Keratinocyte (primary cell): ENCODE measurements around the gene PLA1A. TPM values are rescaled to one million over a fixed set of nuclear protein-coding genes. Genes with fewer than 3 reads are reported as not detected.

Source experiments
- DNase-seq: peaks from one replicate; pipeline ENCODE4 v3.0.0-alpha.2; 2011; ENCODE audit warnings: low read depth, missing footprints, low spot score
- FAIRE-seq: peaks from 2 replicates; lab custom pipeline; 2011; peaks lifted over from hg19 to GRCh38; lab: Jason Lieb, UNC
- H2AFZ ChIP-seq: 2 replicates; pipeline ENCODE4 v1.6.0; 2012; ENCODE audit warnings: low read length, control low read depth, inconsistent platforms; ENCODE audit not compliant: control insufficient read depth
- H3K27ac ChIP-seq: 2 replicates; pipeline ENCODE4 v1.5.1; 2011; ENCODE audit warnings: low read length; ENCODE audit not compliant: control insufficient read depth, insufficient read depth
- H3K27me3 ChIP-seq: 3 replicates; pipeline ENCODE4 v1.6.0; 2011; ENCODE audit warnings: low read length; ENCODE audit not compliant: control insufficient read depth, insufficient read depth; ENCODE audit errors: extremely low read depth
- H3K36me3 ChIP-seq, 2 experiments: 2 replicates in 1 of 2; 3 replicates in 1 of 2; pipeline ENCODE4 v1.5.1; 2011; ENCODE audit warnings: low read length in 2 of 2, mild to moderate bottlenecking in 1 of 2; ENCODE audit not compliant: control insufficient read depth in 2 of 2, insufficient read depth in 2 of 2; ENCODE audit errors: extremely low read depth in 1 of 2
- H3K4me1 ChIP-seq: 3 replicates; pipeline ENCODE4 v1.5.1; 2011; ENCODE audit warnings: low read length; ENCODE audit not compliant: control insufficient read depth, insufficient read depth; ENCODE audit errors: extremely low read depth
- H3K4me2 ChIP-seq: 3 replicates; pipeline ENCODE4 v1.6.0; 2011; ENCODE audit warnings: low read depth, low read length; ENCODE audit not compliant: control insufficient read depth, insufficient read depth; ENCODE audit errors: extremely low read depth
- H3K4me3 ChIP-seq, 3 experiments: fragments of 200-600 bp in 1 of 3; sonication (generic) in 1 of 3; 2 replicates in 2 of 3; 3 replicates in 1 of 3; pipeline ENCODE4 v1.5.1; 2011 to 2016; ENCODE audit warnings: low read length in 3 of 3, mild to moderate bottlenecking in 3 of 3, control low read depth in 2 of 3, inconsistent platforms in 1 of 3, low read depth in 1 of 3, mixed read lengths in 1 of 3, mixed run types in 1 of 3, moderate library complexity in 1 of 3; ENCODE audit not compliant: control insufficient read depth in 2 of 3, insufficient read depth in 2 of 3; ENCODE audit errors: extremely low read depth in 1 of 3
- H3K79me2 ChIP-seq: 2 replicates; pipeline ENCODE4 v1.6.0; 2012; ENCODE audit warnings: low read length; ENCODE audit not compliant: control insufficient read depth, insufficient read depth
- H3K9ac ChIP-seq: 3 replicates; pipeline ENCODE4 v1.6.0; 2011; ENCODE audit warnings: low read length; ENCODE audit not compliant: control insufficient read depth, insufficient read depth; ENCODE audit errors: extremely low read depth
- H3K9me1 ChIP-seq: 3 replicates; pipeline ENCODE4 v1.6.0; 2011; ENCODE audit warnings: low read length; ENCODE audit not compliant: control insufficient read depth, insufficient read depth; ENCODE audit errors: extremely low read depth
- H3K9me3 ChIP-seq: 2 replicates; pipeline ENCODE4 v1.5.1; 2012; ENCODE audit warnings: low read depth, low read length; ENCODE audit not compliant: control insufficient read depth
- H4K20me1 ChIP-seq: 3 replicates; pipeline ENCODE4 v1.6.0; 2011; ENCODE audit warnings: low read length; ENCODE audit not compliant: control insufficient read depth, insufficient read depth; ENCODE audit errors: extremely low read depth
- EZH2 ChIP-seq: IDR thresholded peaks from one replicate; pipeline ENCODE4 v1.6.1; 2012; ENCODE audit warnings: inconsistent platforms, mild to moderate bottlenecking, low read length, moderate library complexity
- dilution Hi-C: fragments of 300-500 bp; cut with MboI; formaldehyde crosslinking; loops from one replicate; pipeline ENCODE4 v1.7.0; 2020; ENCODE audit warnings: low sequenced_read_pairs; ENCODE audit not compliant: extremely low pct_ligation_motif_present
- polyA plus RNA-seq, 5 experiments: library from polyadenylated mRNA; depleted of rRNA in 3 of 5; stranded (reverse) in 3 of 5; stranded (forward) in 1 of 5; unstranded in 1 of 5; fragments of >200 nt; gene quantifications; 1 replicate in 1 of 5; 2 replicates in 3 of 5; 3 replicates in 1 of 5; pipeline versions ENCODE4 v1.2.1 to v1.2.3, GENCODE V29; 2011 to 2012; ENCODE audit warnings: missing spikeins in 2 of 5, low read depth in 1 of 5, low replicate concordance in 1 of 5
- TF ChIP-seq, protein P1 (sequence below), 3 experiments: IDR thresholded peaks in 1 of 3; conservative IDR thresholded peaks in 1 of 3; optimal IDR thresholded peaks in 1 of 3; 2 replicates in 2 of 3; 3 replicates in 1 of 3; pipeline versions ENCODE3 to v1.5.1; 2011; ENCODE audit warnings: low read length in 3 of 3, mild to moderate bottlenecking in 3 of 3, moderate library complexity in 2 of 3, control low read depth in 1 of 3, inconsistent platforms in 1 of 3; ENCODE audit not compliant: insufficient read depth in 2 of 3; ENCODE audit errors: extremely low read depth in 1 of 3

The PLA1A gene
- polyA plus RNA-seq, 1 donor (not counting 4 experiments of a cell fraction or from before 2014, with no cell fraction given) = not detected

DNA sequence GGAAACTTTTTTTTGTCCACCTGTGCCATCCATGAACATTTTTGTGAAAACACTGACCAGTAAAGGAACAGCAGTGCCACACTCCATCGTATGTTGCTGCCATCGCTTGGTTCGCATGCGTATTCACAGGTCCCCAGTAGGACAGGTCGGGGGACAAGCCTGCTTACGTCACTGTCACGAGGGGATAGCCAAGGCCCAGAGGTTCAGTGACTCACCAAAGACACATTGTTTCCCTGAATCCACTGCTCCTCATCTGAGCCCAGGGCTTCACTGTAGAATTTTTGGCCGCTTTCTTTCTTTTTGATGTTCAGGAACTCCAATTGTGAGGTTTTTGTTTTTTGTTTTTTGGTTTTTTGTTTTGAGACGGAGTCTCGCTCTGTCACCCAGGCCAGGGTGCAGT lies 12.5 kb upstream of the PLA1A start:
- no peaks in the 10 kb centered on the region for H3K79me2 ChIP-seq
- H4K20me1 ChIP-seq = no peaks in the 10 kb centered on the region
- no peak for DNase-seq
- no peak overlapping the region for H3K4me3 ChIP-seq
- no peaks in the 10 kb centered on the region for H3K36me3 ChIP-seq
- no peak overlapping the region for H3K9ac ChIP-seq
- H3K27me3 ChIP-seq = peaks cover 8% of the 10 kb centered on the region
- TF ChIP-seq EZH2 = no peak
- TF ChIP-seq, protein P1, sequence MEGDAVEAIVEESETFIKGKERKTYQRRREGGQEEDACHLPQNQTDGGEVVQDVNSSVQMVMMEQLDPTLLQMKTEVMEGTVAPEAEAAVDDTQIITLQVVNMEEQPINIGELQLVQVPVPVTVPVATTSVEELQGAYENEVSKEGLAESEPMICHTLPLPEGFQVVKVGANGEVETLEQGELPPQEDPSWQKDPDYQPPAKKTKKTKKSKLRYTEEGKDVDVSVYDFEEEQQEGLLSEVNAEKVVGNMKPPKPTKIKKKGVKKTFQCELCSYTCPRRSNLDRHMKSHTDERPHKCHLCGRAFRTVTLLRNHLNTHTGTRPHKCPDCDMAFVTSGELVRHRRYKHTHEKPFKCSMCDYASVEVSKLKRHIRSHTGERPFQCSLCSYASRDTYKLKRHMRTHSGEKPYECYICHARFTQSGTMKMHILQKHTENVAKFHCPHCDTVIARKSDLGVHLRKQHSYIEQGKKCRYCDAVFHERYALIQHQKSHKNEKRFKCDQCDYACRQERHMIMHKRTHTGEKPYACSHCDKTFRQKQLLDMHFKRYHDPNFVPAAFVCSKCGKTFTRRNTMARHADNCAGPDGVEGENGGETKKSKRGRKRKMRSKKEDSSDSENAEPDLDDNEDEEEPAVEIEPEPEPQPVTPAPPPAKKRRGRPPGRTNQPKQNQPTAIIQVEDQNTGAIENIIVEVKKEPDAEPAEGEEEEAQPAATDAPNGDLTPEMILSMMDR (optimal IDR thresholded peaks at IDR 0.05 in 1 of 3, IDR thresholded peaks at IDR 0.05 in 1 of 3, conservative IDR thresholded peaks at IDR 0.05 in 1 of 3; ENCODE audit: extremely low read depth in 1 of 3, insufficient read depth in 2 of 3, low read length in 3 of 3) = no peak
- H3K9me1 ChIP-seq = no peaks in the 10 kb centered on the region
- H3K4me1 ChIP-seq = no peaks in the 10 kb centered on the region
- H3K27ac ChIP-seq = no peak overlapping the region
- H2AFZ ChIP-seq = no peak overlapping the region
- FAIRE-seq = no peak
- dilution Hi-C loops = no loop called here
- no peak overlapping the region for H3K4me2 ChIP-seq
- no peaks in the 10 kb centered on the region for H3K9me3 ChIP-seq

DNA sequence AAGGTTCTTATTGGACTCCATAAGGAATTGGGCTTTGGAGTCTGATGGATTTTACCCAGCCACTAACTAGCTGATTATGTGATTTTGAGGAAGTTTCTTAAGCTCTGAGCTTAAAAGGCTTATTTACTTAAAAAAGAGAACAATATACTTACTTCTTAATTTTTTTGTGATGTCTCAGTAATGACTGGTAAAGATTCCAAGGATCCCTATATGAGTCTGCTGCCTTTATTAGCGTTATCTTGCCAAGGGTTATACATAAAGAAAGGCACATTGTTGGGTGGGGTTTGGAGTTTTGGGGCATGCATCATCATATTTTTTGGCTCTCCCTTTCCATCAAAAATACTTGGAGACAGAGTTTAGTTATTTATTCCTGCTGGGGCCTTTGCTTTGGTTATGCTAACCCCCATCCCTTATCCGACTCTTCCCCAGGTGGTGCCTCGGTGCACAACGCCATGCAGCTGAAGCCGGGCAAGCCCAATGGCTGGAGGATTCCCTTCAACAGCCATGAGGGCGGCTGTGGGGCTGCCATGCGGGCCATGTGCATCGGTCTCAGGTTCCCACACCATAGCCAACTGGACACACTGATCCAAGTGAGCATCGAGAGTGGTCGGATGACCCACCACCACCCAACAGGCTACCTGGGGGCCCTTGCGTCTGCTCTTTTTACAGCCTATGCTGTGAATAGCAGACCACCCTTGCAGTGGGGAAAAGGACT lies 11.7 kb upstream of the PLA1A start:
- no peak overlapping the region for H3K4me2 ChIP-seq
- dilution Hi-C loops = no loop called here
- H3K4me3 ChIP-seq = no peak overlapping the region
- no peak for DNase-seq
- FAIRE-seq = no peak
- no peaks in the 10 kb centered on the region for H3K4me1 ChIP-seq
- H2AFZ ChIP-seq = no peak overlapping the region
- no peaks in the 10 kb centered on the region for H4K20me1 ChIP-seq
- no peaks in the 10 kb centered on the region for H3K36me3 ChIP-seq
- no peaks in the 10 kb centered on the region for H3K9me1 ChIP-seq
- H3K27ac ChIP-seq = no peak overlapping the region
- H3K9me3 ChIP-seq = no peaks in the 10 kb centered on the region
- H3K9ac ChIP-seq = no peak overlapping the region
- no peaks in the 10 kb centered on the region for H3K79me2 ChIP-seq
- peaks cover 12% of the 10 kb centered on the region for H3K27me3 ChIP-seq
- no peak for TF ChIP-seq EZH2
